Measurements from ENCODE around the gene SLC25A53.

Gene SLC25A53

DNA sequence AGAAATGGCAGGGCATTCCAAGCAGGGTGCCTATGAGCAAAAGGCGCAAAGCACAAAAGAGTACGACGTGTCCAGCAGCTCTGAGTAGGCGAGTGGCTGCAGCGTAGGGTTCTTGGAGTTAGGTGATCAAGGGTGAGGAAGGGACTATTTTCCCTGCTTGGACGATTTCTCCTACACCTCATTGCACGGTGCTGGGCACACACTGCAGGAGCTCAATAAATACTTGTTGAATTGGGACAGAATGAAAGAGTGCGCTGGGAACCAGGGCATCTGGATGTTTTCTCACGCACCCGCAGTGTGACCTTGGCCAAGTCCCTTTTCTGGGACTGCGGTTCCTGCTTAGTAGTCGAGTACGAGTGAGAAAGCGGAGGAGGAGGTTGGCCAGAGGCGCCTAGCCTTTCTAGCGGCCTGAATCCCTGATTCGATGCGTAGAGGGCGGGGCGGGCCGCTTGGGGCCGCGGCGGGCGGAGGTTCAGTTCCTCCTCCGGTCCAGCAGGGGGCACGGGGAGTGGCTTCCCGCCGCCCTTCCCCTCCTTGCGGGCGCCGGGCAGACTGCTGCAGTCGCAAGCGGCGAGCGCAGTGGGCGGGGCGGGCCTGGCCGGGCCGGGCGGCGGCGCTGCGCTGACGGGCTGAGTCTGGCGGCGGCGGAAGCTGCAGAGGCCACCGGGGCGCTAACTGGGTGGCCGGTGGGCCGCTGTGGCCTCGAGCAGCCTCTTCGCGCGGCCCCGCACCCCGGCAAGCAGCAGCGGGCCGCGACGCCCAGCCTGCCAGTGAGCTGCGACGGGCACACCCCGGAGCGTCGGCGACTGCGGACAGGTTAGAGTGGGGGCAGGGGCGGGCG lies 9.3 kb upstream of the SLC25A53 start, which contains the start of gene FAM199X:
FAM199X (plus strand) TSS at position 560 of the 841 bp plus-strand sequence. CDS start 333 bp downstream, outside the sequence.
- TF ChIP-seq SIN3A (IDR thresholded peaks at IDR 0.05; ENCODE audit: borderline replicate concordance, insufficient read depth, low read length) (no peak; the same call in 1 of the 2 replicates), POLR2AphosphoS5 (IDR thresholded peaks at IDR 0.05; ENCODE audit: low read depth, low read length) (peak; percentile 56), FOXP2 (optimal IDR thresholded peaks at IDR 0.05; ENCODE audit: borderline replicate concordance, extremely low read depth, extremely low read length, insufficient read depth) (peak; percentile 8), TAF1 (IDR thresholded peaks at IDR 0.05; ENCODE audit: borderline replicate concordance, insufficient read depth, low read length) (no peak)
- TF ChIP-seq, protein P1, sequence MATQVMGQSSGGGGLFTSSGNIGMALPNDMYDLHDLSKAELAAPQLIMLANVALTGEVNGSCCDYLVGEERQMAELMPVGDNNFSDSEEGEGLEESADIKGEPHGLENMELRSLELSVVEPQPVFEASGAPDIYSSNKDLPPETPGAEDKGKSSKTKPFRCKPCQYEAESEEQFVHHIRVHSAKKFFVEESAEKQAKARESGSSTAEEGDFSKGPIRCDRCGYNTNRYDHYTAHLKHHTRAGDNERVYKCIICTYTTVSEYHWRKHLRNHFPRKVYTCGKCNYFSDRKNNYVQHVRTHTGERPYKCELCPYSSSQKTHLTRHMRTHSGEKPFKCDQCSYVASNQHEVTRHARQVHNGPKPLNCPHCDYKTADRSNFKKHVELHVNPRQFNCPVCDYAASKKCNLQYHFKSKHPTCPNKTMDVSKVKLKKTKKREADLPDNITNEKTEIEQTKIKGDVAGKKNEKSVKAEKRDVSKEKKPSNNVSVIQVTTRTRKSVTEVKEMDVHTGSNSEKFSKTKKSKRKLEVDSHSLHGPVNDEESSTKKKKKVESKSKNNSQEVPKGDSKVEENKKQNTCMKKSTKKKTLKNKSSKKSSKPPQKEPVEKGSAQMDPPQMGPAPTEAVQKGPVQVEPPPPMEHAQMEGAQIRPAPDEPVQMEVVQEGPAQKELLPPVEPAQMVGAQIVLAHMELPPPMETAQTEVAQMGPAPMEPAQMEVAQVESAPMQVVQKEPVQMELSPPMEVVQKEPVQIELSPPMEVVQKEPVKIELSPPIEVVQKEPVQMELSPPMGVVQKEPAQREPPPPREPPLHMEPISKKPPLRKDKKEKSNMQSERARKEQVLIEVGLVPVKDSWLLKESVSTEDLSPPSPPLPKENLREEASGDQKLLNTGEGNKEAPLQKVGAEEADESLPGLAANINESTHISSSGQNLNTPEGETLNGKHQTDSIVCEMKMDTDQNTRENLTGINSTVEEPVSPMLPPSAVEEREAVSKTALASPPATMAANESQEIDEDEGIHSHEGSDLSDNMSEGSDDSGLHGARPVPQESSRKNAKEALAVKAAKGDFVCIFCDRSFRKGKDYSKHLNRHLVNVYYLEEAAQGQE (IDR thresholded peaks at IDR 0.05; ENCODE audit: insufficient read depth in 1 of 2, low read depth in 2 of 2, low read length in 2 of 2), result no peak

DNA sequence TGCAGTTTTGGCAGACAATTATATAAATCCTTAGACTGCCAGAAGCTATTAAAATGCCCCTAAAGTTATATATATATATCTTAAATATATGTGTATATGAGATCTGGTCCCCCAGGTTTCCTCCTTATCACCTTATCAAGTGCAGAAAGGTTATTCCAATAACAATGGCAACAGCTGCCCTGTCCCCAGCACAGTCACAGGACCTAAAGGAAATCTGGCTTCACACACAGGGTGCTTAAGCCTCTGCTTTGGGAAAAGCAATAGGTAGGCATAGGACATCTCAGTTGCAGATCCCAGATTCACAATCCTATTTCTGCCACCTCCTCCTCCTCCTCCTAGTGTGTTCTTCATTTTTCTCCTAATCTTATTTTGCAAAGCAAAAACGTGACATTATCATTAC lies 5.8 kb downstream of the SLC25A53 start:
- TF ChIP-seq, protein P1 (IDR thresholded peaks at IDR 0.05; ENCODE audit: insufficient read depth in 1 of 2, low read depth in 2 of 2, low read length in 2 of 2), result no peak
- no peak for TF ChIP-seq TAF1 (IDR thresholded peaks at IDR 0.05; ENCODE audit: borderline replicate concordance, insufficient read depth, low read length)
- no peak for TF ChIP-seq SIN3A (IDR thresholded peaks at IDR 0.05; ENCODE audit: borderline replicate concordance, insufficient read depth, low read length)

DNA sequence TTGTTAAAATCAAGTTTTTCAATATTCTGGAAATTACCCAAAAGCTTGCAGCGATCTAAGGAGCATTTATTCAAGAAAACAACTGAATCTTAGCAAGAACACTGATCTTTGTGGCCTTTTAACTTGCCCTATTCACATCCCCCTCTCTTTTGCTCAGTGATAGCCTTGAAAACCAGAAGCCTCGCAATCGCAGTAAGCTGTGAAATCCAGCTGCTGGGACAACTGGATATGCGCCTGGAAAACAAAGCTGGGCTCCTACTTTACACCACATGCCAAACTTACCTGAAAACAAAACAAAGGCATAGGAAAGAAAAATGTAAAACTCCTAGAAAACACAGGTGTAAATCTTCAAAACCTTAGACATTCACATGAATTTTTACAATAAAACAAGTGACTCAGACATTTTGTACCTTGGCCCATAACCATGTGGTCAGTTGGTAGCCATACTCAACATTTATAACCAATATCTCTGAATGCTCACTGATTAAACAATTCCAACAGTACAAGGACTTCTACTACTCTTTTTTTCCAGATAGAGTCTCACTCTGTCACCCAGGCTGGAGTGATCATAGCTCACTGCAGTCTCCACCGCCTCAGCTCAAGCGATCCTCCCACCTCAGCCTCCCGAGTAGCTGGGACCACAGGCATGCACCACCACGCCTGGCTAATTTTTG lies 15.6 kb downstream of the SLC25A53 start:
- TF ChIP-seq, protein P1 (IDR thresholded peaks at IDR 0.05; ENCODE audit: insufficient read depth in 1 of 2, low read depth in 2 of 2, low read length in 2 of 2), result no peak
- no peak for TF ChIP-seq POLR2AphosphoS5 (IDR thresholded peaks at IDR 0.05; ENCODE audit: low read depth, low read length)
- TF ChIP-seq FOXP2 (optimal IDR thresholded peaks at IDR 0.05; ENCODE audit: borderline replicate concordance, extremely low read depth, extremely low read length, insufficient read depth), result no peak
- no peak for TF ChIP-seq SIN3A (IDR thresholded peaks at IDR 0.05; ENCODE audit: borderline replicate concordance, insufficient read depth, low read length)
- no peak for TF ChIP-seq TAF1 (IDR thresholded peaks at IDR 0.05; ENCODE audit: borderline replicate concordance, insufficient read depth, low read length)

DNA sequence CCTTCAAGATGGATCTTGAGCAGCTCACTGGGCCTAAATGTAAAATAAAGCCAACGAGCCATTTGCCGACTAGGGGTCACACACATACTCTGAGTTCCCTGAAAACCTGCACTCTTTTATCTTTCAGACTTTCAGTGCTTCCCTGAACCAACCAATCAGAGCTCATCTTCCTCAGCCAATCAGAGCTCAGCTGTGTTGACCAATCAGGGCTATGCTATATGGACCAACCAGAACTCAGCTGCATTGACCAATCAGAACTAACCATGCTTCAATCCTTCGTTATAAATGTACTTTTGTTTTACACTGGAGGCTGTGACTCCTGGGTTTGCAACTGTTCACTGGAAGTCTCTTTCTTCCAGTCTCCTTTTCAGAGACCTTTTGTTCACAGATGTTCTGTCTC lies 19.3 kb downstream of the SLC25A53 start:
- no peak for TF ChIP-seq FOXP2 (optimal IDR thresholded peaks at IDR 0.05; ENCODE audit: borderline replicate concordance, extremely low read depth, extremely low read length, insufficient read depth)
- no peak for TF ChIP-seq SIN3A (IDR thresholded peaks at IDR 0.05; ENCODE audit: borderline replicate concordance, insufficient read depth, low read length)
- TF ChIP-seq, protein P1 (IDR thresholded peaks at IDR 0.05; ENCODE audit: insufficient read depth in 1 of 2, low read depth in 2 of 2, low read length in 2 of 2), result no peak
- TF ChIP-seq POLR2AphosphoS5 (IDR thresholded peaks at IDR 0.05; ENCODE audit: low read depth, low read length), result no peak
- TF ChIP-seq TAF1 (IDR thresholded peaks at IDR 0.05; ENCODE audit: borderline replicate concordance, insufficient read depth, low read length), result no peak

Data from PFSK-1 (cell line).